ENCODE results near the gene C13orf46.

DNA sequence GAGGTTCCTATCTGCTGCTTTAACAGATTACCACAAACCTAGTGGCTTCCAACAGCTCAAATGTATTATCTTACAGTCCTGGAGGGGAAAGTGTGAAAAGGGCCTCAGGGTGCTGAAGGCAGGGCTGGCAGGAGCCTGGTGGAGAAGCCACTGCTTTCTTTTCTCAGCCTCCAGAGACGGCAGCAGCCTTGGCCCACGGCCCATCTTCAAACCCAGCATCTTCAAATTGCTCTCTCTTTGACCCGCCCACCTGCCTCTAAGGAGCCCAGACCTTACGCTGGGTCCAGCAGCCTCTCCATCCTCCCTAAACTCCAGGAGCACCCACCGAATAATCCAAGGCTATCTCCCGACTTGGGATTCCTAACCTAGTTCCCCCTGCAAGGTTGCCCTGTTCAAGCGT is 35.6 kb downstream of the C13orf46 start:
- TF ChIP-seq, protein P1, sequence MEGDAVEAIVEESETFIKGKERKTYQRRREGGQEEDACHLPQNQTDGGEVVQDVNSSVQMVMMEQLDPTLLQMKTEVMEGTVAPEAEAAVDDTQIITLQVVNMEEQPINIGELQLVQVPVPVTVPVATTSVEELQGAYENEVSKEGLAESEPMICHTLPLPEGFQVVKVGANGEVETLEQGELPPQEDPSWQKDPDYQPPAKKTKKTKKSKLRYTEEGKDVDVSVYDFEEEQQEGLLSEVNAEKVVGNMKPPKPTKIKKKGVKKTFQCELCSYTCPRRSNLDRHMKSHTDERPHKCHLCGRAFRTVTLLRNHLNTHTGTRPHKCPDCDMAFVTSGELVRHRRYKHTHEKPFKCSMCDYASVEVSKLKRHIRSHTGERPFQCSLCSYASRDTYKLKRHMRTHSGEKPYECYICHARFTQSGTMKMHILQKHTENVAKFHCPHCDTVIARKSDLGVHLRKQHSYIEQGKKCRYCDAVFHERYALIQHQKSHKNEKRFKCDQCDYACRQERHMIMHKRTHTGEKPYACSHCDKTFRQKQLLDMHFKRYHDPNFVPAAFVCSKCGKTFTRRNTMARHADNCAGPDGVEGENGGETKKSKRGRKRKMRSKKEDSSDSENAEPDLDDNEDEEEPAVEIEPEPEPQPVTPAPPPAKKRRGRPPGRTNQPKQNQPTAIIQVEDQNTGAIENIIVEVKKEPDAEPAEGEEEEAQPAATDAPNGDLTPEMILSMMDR (IDR thresholded peaks at IDR 0.05) = no peak
- TF ChIP-seq EZH2 (IDR thresholded peaks at IDR 0.05) = no peak
